Body of pancreas (tissue), 4 donors: ENCODE results near the gene DUSP12.
A peak's percentile ranks its signal among the peaks of the same experiment; 100 is the strongest.

Source experiments
- CTCF ChIP-seq, 7 experiments: fragments of 450-650 bp in 4 of 7; fragments of 200-600 bp in 3 of 7; sonication (generic) in 3 of 7; IDR thresholded peaks; one replicate each; pipeline ENCODE4 v1.5.1; 2016 to 2019; ENCODE audit warnings: antibody characterized with exemption in 7 of 7
- POLR2A ChIP-seq, 3 donors: fragments of 450-650 bp; IDR thresholded peaks; one replicate each; pipeline ENCODE4 v1.6.1; 2016; ENCODE audit warnings: antibody characterized with exemption in 3 of 3, mild to moderate bottlenecking in 2 of 3

GRCh38 chr1:161726473-161727255 lies 22.9 kb upstream of the DUSP12 start:
- peak; percentile 68 to 89 (median 85) for TF ChIP-seq POLR2A (IDR thresholded peaks at IDR 0.05)
- peak in 4 of 7 experiments; percentile 23 to 35 (median 28) for TF ChIP-seq CTCF (IDR thresholded peaks at IDR 0.05)
